HCT116 (cell line): Measurements from ENCODE around the gene TMPRSS9. TPM values are rescaled to one million over a fixed set of nuclear protein-coding genes. Genes with fewer than 3 reads are reported as not detected.

Experiments
- ATAC-seq: fragments of 200-7000 bp; cut with Tn5 transposase; 2 replicates; pipeline ENCODE4 v1.9.1; 2020; ENCODE audit warnings: mild to moderate bottlenecking, moderate library complexity
- BruUV-seq: library from RNA; stranded (reverse); fragments of 400-500 nt; replicated peaks from 2 replicates; lab custom pipeline; 2021; lab: Mats Ljungman, UMichigan
- CTCF ChIA-PET: fragments of 300-600 bp; sonication (Branson Sonifier 250); formaldehyde crosslinking; loops from one replicate; lab custom pipeline; 2021; ENCODE audit warnings: antibody characterized with exemption; lab: Charles Lee
- POLR2A ChIA-PET: fragments of 300-600, 350-600 bp; sonication (Branson Sonifier 250); formaldehyde crosslinking; loops from one replicate; lab custom pipeline; 2021; ENCODE audit warnings: antibody characterized with exemption; lab: Charles Lee
- RAD21 ChIA-PET, 2 experiments: fragments of 300-600 bp; sonication (Branson Sonifier 250); formaldehyde crosslinking; loops; one replicate each; lab custom pipeline; 2023; ENCODE audit warnings: low total read pairs in 2 of 2; ENCODE audit not compliant: uncharacterized antibody in 2 of 2, unreplicated experiment in 2 of 2, low non-redundant PET in 1 of 2; lab: Charles Lee
- DNase-seq: peaks from one replicate; pipeline ENCODE4 v3.0.0-alpha.2; 2010; ENCODE audit warnings: low read depth, low spot score
- H2AFZ ChIP-seq: fragments of 200-600 bp; shearing (Covaris generic), sonication (generic); 2 replicates; pipeline ENCODE4 v1.6.1; 2017; ENCODE audit warnings: low read depth, mixed run types, mixed read lengths, antibody characterized with exemption, low read length; ENCODE audit not compliant: poor library complexity, severe bottlenecking
- H3K27ac ChIP-seq: 2 replicates; pipeline ENCODE4 v1.5.1; 2012; ENCODE audit warnings: low read depth, low read length
- H3K27me3 ChIP-seq: fragments of 200-600 bp; sonication (generic); 2 replicates; pipeline ENCODE4 v1.6.1; 2016; ENCODE audit warnings: mixed run types, low read length, mixed read lengths; ENCODE audit not compliant: insufficient read depth
- H3K36me3 ChIP-seq, 2 experiments: fragments of 200-500 bp in 1 of 2; fragments of 200-600 bp in 1 of 2; sonication (Bioruptor generic) in 1 of 2; sonication (generic) in 1 of 2; 2 replicates each; pipeline versions ENCODE4 v1.5.1 to v1.6.1; 2014 to 2016; ENCODE audit warnings: low read length in 2 of 2, inconsistent platforms in 1 of 2, mixed read lengths in 1 of 2, mixed run types in 1 of 2; ENCODE audit not compliant: insufficient read depth in 2 of 2, control insufficient read depth in 1 of 2
- H3K4me1 ChIP-seq, 2 experiments: fragments of 200-600 bp in 1 of 2; sonication (generic) in 1 of 2; 2 replicates each; pipeline versions ENCODE4 v1.5.1 to v1.6.1; 2012 to 2017; ENCODE audit warnings: low read length in 2 of 2, inconsistent platforms in 1 of 2, mild to moderate bottlenecking in 1 of 2, mixed read lengths in 1 of 2, mixed run types in 1 of 2, moderate library complexity in 1 of 2; ENCODE audit not compliant: insufficient read depth in 2 of 2, control insufficient read depth in 1 of 2
- H3K4me2 ChIP-seq: fragments of 200-600 bp; sonication (generic); 2 replicates; pipeline ENCODE4 v1.6.1; 2017; ENCODE audit warnings: mixed run types, low read length, mixed read lengths
- H3K4me3 ChIP-seq, 2 experiments: fragments of 200-600 bp in 1 of 2; sonication (generic) in 1 of 2; replicated peaks in 1 of 2; 2 replicates each; pipeline ENCODE4 v1.5.1; 2011 to 2016; ENCODE audit warnings: low read length in 2 of 2, control low read depth in 1 of 2, low read depth in 1 of 2, mild to moderate bottlenecking in 1 of 2, mixed read lengths in 1 of 2, mixed run types in 1 of 2
- H3K79me2 ChIP-seq: fragments of 200-600 bp; sonication (generic); 2 replicates; pipeline ENCODE4 v1.6.1; 2017; ENCODE audit warnings: mild to moderate bottlenecking, mixed run types, low read length, moderate library complexity, mixed read lengths; ENCODE audit not compliant: insufficient read depth
- H3K9ac ChIP-seq: fragments of 200-600 bp; sonication (generic); 2 replicates; pipeline ENCODE4 v1.6.1; 2016; ENCODE audit warnings: low read length, mixed read lengths
- H3K9me2 ChIP-seq: fragments of 200-600 bp; sonication (generic), shearing (Covaris generic); 2 replicates; pipeline ENCODE4 v1.6.1; 2017; ENCODE audit warnings: mixed run types, mild to moderate bottlenecking, moderate library complexity; ENCODE audit not compliant: insufficient read depth
- H3K9me3 ChIP-seq, 2 experiments: fragments of 200-500 bp in 1 of 2; fragments of 200-600 bp in 1 of 2; sonication (Bioruptor generic) in 1 of 2; sonication (generic) in 1 of 2; 2 replicates each; pipeline ENCODE4 v1.6.1; 2014 to 2017; ENCODE audit warnings: low read length in 2 of 2, mixed read lengths in 2 of 2, inconsistent platforms in 1 of 2, low read depth in 1 of 2, mild to moderate bottlenecking in 1 of 2, mixed run types in 1 of 2, moderate library complexity in 1 of 2; ENCODE audit not compliant: control insufficient read depth in 1 of 2, insufficient read depth in 1 of 2
- H4K20me1 ChIP-seq: fragments of 200-600 bp; sonication (generic), shearing (Covaris generic); 2 replicates; pipeline ENCODE4 v1.6.1; 2017; ENCODE audit warnings: mixed run types, mild to moderate bottlenecking, moderate library complexity; ENCODE audit not compliant: insufficient read depth
- EGR1 ChIP-seq: IDR thresholded peaks from 2 replicates; pipeline ENCODE4 v1.6.1; 2012; ENCODE audit warnings: low read depth
- JUND ChIP-seq: IDR thresholded peaks from 2 replicates; pipeline ENCODE4 v1.6.1; 2012
- SIN3A ChIP-seq: IDR thresholded peaks from 2 replicates; pipeline ENCODE4 v1.6.1; 2012; ENCODE audit warnings: low read depth
- YY1 ChIP-seq: IDR thresholded peaks from 2 replicates; pipeline ENCODE4 v1.6.1; 2011; ENCODE audit warnings: low read length, low read depth, moderate library complexity, mild to moderate bottlenecking; ENCODE audit not compliant: insufficient replicate concordance; ENCODE audit errors: extremely low read depth
- intact Hi-C: fragments of 100-400 bp; cut with micrococcal nuclease; formaldehyde crosslinking; loops from 2 replicates; pipeline ENCODE4 v1.10.0; 2022
- total RNA-seq: library from RNA; stranded (reverse); gene quantifications from one replicate; pipeline ENCODE4 v1.2.1, GENCODE V29; 2021; ENCODE audit not compliant: unreplicated experiment
- TF ChIP-seq, protein P1 (sequence below), 3 experiments: fragments of 200-600 bp in 1 of 3; sonication (generic) in 1 of 3; IDR thresholded peaks in 2 of 3; conservative IDR thresholded peaks in 1 of 3; 2 replicates each; pipeline ENCODE4 v1.5.1; 2012 to 2017; ENCODE audit warnings: low read depth in 2 of 3, low read length in 2 of 3, antibody characterized with exemption in 1 of 3, borderline replicate concordance in 1 of 3, control low read depth in 1 of 3, mild to moderate bottlenecking in 1 of 3, mixed read lengths in 1 of 3, mixed run types in 1 of 3, moderate library complexity in 1 of 3; ENCODE audit not compliant: insufficient read depth in 1 of 3

Gene TMPRSS9
- total RNA-seq, 1 experiment from 2014 or later = not detected

DNA sequence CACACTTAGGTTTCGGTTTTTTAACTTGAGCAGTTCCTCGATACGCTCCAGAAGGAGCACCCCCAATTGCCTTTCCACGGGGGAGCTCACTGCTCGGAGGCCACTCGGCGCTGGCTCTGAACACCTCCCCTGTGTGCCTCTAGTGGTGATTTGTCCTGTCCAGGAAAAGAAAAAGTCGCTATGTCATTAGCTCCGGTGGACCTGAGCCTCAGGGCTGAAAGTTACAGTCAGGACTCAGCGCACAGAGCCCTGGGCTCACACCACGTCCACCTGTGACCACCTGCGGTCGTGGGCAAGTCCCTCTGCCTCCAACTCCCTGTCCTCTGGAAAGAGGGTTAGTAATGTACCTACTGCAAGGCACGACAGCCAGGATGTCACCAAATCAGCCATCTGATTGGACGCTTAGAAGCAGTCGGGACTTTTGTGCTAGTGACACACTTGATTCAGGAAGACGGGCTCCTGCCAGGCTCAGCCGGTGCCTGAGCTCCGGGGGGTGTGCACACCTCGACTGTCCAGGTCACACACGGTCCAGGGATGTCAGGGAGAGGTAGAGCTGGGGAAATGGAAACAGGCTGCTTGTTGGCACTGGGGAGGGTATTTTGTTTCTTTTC lies 3.9 kb upstream of the TMPRSS9 start:
- RAD21 ChIA-PET = no interaction called here

More for the DNA sequence above, 3.9 kb upstream of the TMPRSS9 start:
- no peak overlapping the region for H2AFZ ChIP-seq
- no peaks in the 10 kb centered on the region for H4K20me1 ChIP-seq
- H3K4me2 ChIP-seq = no peak overlapping the region
- no peak for TF ChIP-seq EGR1
- no peak for TF ChIP-seq SIN3A
- TF ChIP-seq JUND = no peak
- no peak for TF ChIP-seq YY1
- TF ChIP-seq, protein P1, sequence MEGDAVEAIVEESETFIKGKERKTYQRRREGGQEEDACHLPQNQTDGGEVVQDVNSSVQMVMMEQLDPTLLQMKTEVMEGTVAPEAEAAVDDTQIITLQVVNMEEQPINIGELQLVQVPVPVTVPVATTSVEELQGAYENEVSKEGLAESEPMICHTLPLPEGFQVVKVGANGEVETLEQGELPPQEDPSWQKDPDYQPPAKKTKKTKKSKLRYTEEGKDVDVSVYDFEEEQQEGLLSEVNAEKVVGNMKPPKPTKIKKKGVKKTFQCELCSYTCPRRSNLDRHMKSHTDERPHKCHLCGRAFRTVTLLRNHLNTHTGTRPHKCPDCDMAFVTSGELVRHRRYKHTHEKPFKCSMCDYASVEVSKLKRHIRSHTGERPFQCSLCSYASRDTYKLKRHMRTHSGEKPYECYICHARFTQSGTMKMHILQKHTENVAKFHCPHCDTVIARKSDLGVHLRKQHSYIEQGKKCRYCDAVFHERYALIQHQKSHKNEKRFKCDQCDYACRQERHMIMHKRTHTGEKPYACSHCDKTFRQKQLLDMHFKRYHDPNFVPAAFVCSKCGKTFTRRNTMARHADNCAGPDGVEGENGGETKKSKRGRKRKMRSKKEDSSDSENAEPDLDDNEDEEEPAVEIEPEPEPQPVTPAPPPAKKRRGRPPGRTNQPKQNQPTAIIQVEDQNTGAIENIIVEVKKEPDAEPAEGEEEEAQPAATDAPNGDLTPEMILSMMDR (IDR thresholded peaks at IDR 0.05 in 2 of 3, conservative IDR thresholded peaks at IDR 0.05 in 1 of 3; ENCODE audit: borderline replicate concordance in 1 of 3, insufficient read depth in 1 of 3, low read depth in 2 of 3, low read length in 2 of 3) = 0 out of 6 replicates have a peak, but pooled peaks of 1 of the 3 experiments have one; percentile 14
- H3K27me3 ChIP-seq = peaks cover 4% of the 10 kb centered on the region; the same call in 1 of the 2 replicates
- no peaks in the 10 kb centered on the region for H3K9me3 ChIP-seq
- no peak overlapping the region for H3K9ac ChIP-seq
- intact Hi-C loops = no loop called here
- no TSS peak for BruUV-seq
- no peak for DNase-seq
- no peaks in the 10 kb centered on the region for H3K4me1 ChIP-seq
- no peaks in the 10 kb centered on the region; a peak in 1 of 4 replicates for H3K36me3 ChIP-seq
- H3K4me3 ChIP-seq = no peak overlapping the region
- POLR2A ChIA-PET = no interaction called here
- ATAC-seq = peak; percentile 54
- H3K27ac ChIP-seq = no peak overlapping the region
- no peaks in the 10 kb centered on the region for H3K79me2 ChIP-seq
- H3K9me2 ChIP-seq = no peaks in the 10 kb centered on the region
- CTCF ChIA-PET = no interaction called here
